Sigmoid colon (tissue), 4 donors: ENCODE measurements around the gene ALDH1L1.

Experiments used
- EP300 ChIP-seq, 4 donors: sonication (generic); formaldehyde crosslinking; IDR thresholded peaks; one replicate each; pipeline ENCODE4 v1.6.1; 2017; ENCODE audit warnings: antibody characterized with exemption in 4 of 4
- POLR2A ChIP-seq, 2 donors: fragments of 450-650 bp; IDR thresholded peaks; one replicate each; pipeline ENCODE4 v1.6.1; 2016; ENCODE audit warnings: antibody characterized with exemption in 2 of 2, mild to moderate bottlenecking in 2 of 2, moderate library complexity in 2 of 2
- POLR2AphosphoS5 ChIP-seq, 4 donors: sonication (generic); formaldehyde crosslinking; IDR thresholded peaks; one replicate each; pipeline ENCODE4 v1.6.1; 2017; ENCODE audit warnings: antibody characterized with exemption in 4 of 4
- TF ChIP-seq, protein P1 (sequence below), 4 experiments: fragments of 450-650 bp in 3 of 4; fragments of 200-600 bp in 1 of 4; IDR thresholded peaks; one replicate each; pipeline ENCODE4 v1.5.1; 2016 to 2019; ENCODE audit warnings: antibody characterized with exemption in 4 of 4, mild to moderate bottlenecking in 3 of 4, moderate library complexity in 2 of 4

DNA sequence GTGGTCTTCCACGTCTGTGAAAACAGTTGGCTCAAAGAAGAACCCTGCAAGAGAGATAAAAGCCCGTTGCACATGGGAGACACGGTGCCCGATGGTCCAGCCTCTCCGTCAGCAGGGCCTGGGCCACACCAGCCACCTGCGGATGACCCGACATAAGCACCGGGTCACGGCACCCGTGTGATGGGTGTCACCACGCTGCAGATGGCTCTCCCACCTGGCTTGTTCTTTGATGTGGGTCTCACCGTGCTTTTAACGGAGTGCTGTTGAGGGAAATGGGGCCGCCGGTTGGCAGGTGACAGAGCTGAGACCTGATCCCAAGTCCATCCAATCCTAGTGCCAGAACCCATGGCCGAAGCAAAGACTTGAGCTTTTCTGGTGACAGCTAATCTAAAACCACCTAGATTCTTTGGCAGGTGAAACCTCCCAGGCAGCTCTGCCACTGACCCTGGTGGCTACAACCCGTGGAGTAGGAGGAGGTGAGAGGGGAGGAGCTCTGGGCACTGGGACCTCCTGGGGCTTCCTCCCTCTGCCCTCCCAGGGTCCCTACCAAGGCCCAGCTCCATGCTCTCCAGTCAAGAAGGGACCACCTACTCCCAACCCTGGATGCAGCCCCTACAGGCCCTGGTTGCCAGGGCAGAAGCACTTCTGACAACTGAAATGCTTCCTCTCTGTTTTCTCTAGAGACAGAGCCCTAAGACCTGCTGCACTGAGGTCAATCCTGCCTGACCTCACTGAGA lies 73.0 kb downstream of the ALDH1L1 start:
- TF ChIP-seq, protein P1, sequence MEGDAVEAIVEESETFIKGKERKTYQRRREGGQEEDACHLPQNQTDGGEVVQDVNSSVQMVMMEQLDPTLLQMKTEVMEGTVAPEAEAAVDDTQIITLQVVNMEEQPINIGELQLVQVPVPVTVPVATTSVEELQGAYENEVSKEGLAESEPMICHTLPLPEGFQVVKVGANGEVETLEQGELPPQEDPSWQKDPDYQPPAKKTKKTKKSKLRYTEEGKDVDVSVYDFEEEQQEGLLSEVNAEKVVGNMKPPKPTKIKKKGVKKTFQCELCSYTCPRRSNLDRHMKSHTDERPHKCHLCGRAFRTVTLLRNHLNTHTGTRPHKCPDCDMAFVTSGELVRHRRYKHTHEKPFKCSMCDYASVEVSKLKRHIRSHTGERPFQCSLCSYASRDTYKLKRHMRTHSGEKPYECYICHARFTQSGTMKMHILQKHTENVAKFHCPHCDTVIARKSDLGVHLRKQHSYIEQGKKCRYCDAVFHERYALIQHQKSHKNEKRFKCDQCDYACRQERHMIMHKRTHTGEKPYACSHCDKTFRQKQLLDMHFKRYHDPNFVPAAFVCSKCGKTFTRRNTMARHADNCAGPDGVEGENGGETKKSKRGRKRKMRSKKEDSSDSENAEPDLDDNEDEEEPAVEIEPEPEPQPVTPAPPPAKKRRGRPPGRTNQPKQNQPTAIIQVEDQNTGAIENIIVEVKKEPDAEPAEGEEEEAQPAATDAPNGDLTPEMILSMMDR (IDR thresholded peaks at IDR 0.05), result no peak
- no peak for TF ChIP-seq POLR2A (IDR thresholded peaks at IDR 0.05)
- TF ChIP-seq EP300 (IDR thresholded peaks at IDR 0.05), result no peak
- no peak for TF ChIP-seq POLR2AphosphoS5 (IDR thresholded peaks at IDR 0.05)
